Cardiac septum (tissue), 1 donor: Measurements from ENCODE around the gene NT5C3A. TPM values are rescaled to one million over a fixed set of nuclear protein-coding genes. Genes with fewer than 3 reads are reported as not detected.
"Not testable (repeated sequence)": the region's sequence is repeated elsewhere in the genome, so short reads cannot be mapped to it uniquely, and the experiment has no call there.

ENCODE experiments used
- DNase-seq: peaks from one replicate; pipeline ENCODE4 v3.0.0-alpha.2; 2020; ENCODE audit warnings: low spot score
- intact Hi-C: fragments of 100-400 bp; cut with DNase I; formaldehyde crosslinking; loops from one replicate; pipeline ENCODE4 v1.14.0; 2022
- total RNA-seq: library from RNA; stranded (reverse); fragmentation: NEBNext Ultra II Directional; extraction: Animal tissue kit (Norgen Biotek cat#: 25700); gene quantifications from one replicate; pipeline ENCODE4 v1.2.1, GENCODE V29; 2021
- donor health status: DM: no; HTN: no; CAD: no.

The NT5C3A gene
- total RNA-seq, 1 donor from 2014 or later = 21.7 TPM

DNA sequence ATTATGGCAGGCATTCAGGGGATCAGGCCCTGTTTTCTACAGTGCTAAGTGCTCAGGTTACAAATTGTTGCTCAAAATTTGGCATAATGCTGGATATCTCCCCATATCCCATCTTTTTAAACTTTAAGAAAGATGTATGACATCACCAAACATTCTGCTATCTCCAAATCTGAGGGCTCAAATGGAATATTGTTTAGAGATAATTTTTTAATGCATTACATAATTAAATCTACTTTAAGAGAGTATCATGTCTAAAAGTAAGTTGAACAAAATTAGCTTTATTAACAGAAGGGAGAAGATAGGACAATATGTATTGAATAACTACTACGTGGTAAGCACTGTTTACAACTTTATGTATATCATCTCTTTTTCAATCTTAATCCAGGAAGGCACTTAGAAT lies 13.9 kb downstream of the NT5C3A start:
- intact Hi-C loops = loop anchor here (10.0 kb wide), 1 partner anchor 56 kb away; the partner anchor contains the start of gene RP9
- no peak for DNase-seq

DNA sequence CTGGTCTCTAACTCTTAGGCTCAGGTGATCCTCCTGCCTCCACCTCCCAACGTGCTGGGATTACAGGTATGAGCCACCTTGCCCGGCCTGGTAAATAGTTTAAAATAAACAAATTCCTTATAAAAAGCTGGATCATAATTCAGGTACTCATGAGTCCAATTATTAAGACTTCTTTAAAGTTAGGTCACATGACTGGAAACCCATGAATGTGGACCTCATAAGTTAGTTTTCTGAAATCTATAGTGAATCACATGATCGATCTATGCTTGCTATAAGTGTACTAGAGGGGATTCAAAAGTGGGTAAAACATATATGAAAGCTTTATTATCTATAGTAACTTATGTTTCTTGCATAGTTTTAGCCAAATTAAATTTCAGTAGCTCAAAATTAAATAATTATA lies 14.3 kb downstream of the NT5C3A start:
- intact Hi-C loops = loop anchor here (10.0 kb wide), 1 partner anchor 57 kb away; the partner anchor contains the start of gene RP9
- DNase-seq = no peak

DNA sequence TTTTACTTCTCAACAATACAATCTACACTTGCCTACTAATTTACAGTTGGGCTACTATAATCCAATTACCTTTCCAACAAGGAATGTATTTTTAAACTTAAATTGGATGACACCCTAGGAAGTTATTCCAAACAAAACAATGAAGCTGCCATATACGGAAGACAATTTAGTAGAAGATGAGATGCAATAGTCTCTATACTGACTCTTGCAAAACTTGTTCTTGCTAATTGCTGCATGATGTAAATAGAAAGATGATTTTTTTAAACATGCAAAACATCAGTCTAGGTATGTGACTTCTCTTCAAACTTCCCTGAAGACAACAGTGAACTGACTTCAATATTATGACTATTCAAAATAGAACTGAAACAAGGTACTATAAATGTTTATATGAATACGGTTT lies 17.6 kb downstream of the NT5C3A start:
- no peak for DNase-seq
- intact Hi-C loops = loop anchor here (5.0 to 10.0 kb wide), 2 partner anchors 60 to 88 kb away; partner anchors contain the start of genes FKBP9 and RP9

DNA sequence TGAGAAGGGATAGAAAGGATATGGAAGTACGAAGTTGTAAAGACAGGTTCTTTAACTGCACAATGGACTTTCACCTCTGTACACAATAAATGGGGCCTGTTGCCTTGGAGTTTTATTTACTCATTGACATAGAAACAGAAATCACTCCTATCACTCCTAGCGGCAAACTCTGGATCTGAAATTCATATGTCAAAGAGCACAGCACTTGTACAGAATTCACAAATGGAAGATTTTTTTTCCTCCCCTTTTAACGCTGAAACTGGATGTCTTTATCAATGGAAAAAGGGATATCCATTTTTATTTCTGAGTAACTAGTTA lies 18.2 kb downstream of the NT5C3A start:
- no peak for DNase-seq
- intact Hi-C loops = loop anchor here (5.0 to 10.0 kb wide), 2 partner anchors 60 to 87 kb away; partner anchors contain the start of genes FKBP9 and RP9

DNA sequence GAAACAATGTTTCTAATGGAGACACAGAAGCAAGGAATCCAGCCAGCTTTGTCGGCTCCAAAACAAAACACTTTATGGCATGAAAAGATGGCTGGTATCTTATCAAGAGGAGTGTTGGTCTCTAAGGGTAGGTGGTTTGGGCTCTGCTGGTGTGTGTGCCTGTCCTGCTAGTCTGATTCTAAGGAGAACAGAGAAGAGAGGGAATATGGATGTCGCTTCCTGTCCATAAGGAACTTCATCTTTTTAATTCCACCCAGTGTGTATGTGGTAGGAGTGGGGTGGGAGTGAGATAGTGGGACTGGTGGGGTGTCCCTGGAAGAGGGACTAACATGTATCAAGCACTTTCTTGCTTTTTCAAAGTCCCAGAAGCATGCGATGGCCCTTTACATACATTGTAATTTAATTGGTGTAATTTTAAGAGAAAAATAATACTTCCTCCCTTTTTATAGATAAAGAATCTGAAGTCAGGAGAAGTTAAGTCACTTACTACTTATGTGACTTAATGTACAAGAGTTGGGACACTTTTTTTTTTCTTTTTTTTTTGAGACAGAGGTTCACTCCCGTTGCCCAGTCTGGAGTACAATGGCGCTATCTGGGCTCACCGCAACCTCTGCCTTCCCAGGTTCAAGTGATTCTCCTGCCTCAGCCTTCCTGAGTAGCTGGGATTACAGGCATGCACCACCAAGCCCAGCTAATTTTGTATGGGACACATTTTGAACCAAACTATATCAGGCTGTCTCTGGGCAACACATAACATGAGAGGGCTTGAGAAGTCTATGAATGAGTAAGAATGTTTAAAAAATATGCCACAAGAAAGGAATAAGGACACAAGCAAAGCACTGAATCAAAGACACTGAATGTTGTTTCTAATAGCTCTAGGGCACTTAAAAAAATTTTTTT lies 18.8 kb downstream of the NT5C3A start:
- DNase-seq = no peak
- intact Hi-C loops = loop anchor here (5.0 to 10.0 kb wide), 2 partner anchors 61 to 86 kb away; partner anchors contain the start of genes FKBP9 and RP9

DNA sequence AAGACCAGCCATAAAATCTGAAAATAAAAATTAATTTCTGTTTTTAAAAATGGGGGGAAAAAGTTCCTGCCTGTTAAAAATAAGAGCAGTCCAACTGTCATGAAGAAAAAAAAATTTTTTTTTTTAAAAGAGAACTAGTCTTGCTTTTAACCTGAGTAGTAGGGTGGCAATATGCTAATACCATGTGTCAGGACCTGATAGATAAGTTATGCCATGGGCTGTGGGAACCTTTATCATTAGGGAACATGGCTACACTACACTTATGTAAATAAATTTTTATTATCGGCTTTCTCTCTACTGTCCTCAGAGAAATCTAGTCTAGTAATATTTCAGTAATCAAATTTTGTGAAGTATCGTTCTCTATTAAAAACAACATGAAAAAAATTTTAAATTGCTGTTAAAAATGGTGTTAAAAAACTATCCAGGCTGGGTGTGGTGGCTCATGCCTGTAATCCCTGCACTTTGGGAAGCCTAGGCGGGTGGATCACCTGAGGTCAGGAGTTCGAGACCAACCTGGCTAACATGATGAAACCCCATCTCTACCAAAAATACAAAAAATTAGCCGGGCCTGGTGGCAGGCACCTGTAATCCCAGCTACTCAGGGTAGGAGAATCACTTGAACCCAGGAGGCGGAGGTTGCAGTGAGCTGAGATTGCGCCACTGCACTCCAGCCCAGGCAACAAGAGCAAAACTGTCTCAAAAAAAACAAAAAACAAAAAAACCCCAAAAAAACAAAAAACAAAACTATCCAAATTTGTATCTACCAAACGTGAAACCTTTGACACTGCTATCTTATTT lies 20.7 kb downstream of the NT5C3A start:
- intact Hi-C loops = loop anchor here (5.0 to 10.0 kb wide), 2 partner anchors 63 to 85 kb away; partner anchors contain the start of genes FKBP9 and RP9

DNA sequence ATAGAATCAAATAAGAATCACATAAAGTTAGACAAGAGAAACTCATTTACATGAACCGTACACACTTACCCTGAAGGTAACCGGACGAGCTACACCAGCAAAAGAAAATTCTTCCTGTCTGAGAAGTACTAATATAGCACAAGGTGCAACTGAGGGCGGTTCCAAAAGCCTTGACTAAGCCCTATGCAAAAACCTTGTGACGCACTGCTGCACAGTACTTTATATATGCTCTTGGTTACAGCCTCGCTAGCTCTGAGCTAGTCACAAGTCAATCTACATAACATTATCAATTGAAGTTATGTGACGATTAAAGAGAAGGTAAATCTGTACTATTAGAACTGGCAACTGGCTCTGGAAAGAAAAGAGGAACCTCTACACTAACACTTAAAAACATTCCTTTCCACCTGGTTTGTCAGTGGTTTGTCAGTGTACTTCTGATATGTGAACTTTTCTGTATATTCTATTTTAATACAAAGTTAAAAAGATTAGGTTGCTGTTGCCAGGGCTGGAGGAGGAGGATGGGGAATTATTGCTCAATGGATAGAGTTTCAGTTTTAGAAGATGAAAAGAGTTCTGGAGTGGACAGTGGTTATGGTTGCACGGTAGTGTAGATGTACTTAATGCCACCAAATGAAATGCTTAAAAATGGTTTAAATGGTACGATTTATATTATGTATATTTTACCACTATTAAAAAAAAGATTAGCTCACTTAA lies 21.6 kb downstream of the NT5C3A start:
- intact Hi-C loops = loop anchor here (5.0 to 10.0 kb wide), 2 partner anchors 64 to 84 kb away; partner anchors contain the start of genes FKBP9 and RP9
- DNase-seq = no peak

More for the DNA sequence above, 20.7 kb downstream of the NT5C3A start:
- DNase-seq = no peak

DNA sequence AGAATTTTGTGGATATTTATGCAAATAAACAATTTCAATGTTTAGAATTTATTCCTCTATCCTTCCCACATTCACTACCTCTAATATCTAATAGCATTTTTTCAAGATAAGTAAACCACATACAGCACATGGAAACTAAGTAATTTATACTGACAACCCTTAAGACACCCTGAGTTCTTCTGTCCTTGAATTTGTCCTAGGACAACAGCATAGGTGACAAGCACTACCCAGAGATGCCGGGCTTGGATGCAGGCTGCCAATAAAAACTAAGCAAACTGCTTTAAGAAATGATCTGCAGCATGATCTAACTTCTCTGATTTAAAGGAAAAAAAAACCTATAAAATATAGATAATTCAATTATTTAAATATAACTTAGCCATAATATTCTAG lies 22.7 kb downstream of the NT5C3A start:
- intact Hi-C loops = loop anchor here (5.0 to 10.0 kb wide), 2 partner anchors 65 to 83 kb away; partner anchors contain the start of genes FKBP9 and RP9
- DNase-seq = no peak

DNA sequence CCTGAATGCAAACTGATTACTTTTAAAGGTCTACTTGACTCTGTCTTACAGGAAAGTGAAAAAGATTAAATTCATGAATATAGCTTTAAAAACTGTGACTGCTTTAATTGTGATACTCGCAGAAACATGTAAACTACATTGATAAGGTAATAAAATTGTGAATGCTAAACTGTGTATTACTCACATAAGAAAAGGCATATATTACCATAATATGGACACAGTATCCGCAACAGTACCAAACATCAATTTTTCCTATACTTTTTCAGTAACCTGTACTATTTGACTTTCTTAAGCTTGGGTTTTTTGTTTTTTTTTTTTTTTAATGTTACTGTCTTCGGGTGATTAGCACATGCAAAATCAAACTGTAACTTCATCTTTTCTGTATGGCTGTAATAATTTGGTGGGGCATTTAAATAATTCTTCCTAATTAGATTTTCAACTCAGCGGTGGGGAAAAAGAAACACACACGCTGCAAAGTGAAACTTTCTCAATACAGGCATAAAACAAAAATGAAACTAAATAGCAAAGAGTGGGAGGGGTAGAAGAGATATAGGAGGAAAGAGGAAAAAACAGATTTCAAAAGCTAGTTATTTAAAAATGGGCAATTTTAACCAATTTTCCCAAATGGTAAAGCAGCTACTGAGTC lies 23.2 kb downstream of the NT5C3A start:
- intact Hi-C loops = no loop called here

DNA sequence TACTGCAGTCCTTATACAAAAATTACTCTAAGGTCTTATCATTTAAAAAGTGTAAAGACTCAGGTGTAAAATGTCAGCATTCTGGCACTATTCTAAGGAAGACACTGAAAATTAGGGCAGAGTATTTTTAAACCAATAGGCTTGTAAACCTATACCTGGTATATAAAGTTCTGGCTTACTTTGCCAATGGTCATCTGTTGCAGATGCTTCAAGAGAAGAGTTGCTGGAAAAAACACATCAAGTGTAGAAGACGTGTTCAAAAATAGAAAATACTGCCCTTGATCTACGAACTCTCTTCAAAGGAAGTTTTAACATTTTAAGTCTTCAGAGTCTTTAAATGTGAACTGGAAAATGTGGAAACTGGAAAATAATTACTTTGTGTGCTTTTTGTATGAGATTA lies 23.9 kb downstream of the NT5C3A start:
- no peak for DNase-seq
- intact Hi-C loops = no loop called here

More for the DNA sequence above, 23.2 kb downstream of the NT5C3A start:
- DNase-seq = no peak

DNA sequence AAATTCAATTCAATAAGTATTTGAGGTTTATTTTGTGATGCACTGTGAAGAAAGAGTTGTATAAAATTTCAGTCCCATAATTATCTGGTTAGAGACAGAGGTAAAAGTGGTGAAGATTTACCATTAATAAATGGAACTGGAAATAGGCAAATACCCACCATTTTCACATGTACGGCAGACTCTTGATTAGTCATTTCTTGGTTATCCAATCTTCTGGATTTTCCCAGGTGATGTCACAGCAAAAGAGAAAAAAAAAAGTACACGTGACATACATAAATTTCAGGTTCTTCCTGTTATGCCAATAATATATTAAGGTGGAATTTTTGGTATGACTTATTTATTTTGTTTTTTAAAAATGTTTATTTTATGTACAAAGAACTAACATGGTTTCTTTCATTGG lies 26.8 kb downstream of the NT5C3A start:
- intact Hi-C loops = no loop called here
- DNase-seq = no peak

DNA sequence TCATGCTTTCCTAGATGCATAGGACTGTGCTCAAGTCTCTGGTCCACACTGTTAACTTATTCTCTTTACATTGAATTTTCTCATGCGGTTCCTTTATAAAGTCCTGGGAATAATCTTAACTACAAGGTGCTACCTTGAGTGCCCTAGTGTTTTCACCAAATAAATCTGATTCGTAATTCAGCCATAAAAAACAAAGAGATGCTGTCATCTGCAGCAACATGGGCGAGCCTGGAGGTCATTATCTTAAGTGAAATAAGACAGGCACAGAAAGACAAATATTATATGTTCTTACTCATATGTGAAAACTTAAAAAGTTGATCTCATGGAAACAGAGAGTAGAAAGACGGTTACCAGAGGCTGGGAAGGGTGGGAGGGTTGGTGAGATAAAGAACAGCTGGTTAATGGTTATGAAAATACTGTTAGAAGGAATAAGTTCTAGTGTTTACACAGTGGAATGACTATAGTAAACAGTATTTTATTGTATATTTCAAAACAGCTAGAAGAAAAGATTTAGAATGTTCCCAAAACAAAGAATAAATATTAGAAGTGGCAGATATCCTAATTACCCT lies 38.3 kb downstream of the NT5C3A start:
- no peak for DNase-seq
- intact Hi-C loops = no loop called here

DNA sequence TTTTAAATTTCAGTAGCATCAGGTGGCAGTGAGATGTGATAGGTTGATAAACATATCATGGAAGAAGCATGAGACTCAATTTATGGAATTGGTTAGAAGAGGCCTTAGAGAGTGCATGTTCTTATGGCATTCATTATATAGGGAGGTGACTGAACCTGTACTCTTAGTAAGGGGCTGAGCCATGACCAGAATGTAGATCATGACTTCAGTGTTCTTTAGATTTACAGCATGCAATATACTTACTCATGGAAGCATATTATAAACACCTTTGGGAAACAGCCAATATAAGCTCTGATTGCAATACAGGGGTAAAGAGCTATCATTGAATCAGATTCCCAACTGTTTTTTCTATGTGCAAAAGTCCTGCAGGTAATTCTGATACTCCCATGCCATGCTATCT lies 50.2 kb downstream of the NT5C3A start:
- no peak for DNase-seq
- intact Hi-C loops = no loop called here

DNA sequence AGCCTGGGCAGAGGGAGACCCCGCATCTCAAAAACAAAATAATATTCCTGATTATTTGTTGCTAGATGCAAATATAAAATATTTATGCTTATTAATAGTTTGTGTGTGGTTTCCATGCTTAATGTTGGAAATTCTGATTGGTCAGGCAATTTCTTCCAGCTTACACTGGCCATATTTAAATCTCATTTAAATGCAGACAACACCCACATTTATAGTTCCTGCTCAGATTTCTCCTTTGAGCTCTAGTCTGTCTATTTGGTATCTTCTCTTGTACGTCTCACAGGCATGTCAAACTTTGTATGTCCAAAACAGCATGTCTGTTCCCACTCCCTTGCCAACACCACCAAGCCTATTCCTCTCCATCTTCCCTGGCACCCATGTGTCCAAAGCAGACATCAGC lies 52.8 kb downstream of the NT5C3A start:
- intact Hi-C loops = no loop called here
- no peak for DNase-seq

DNA sequence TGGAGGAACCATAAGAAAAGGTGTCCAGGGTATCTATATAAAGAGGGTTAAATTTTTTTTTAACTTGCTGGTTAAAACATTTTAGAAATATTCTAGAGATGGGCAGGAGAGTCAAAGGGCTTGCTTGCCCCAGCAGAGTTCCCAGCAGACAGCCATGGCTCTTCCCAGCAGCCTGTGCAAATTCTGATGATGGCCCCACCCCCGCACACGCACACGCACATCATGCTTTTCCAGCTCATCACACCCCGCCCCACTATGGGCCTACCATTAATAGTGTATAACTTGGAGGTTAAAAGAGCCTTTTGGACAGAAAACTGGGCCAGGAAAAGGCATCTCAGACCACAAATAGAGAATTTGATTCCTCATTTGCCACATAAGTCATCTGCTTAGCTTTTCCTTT lies 56.9 kb downstream of the NT5C3A start:
- intact Hi-C loops, DNase-seq: not testable (repeated sequence)

DNA sequence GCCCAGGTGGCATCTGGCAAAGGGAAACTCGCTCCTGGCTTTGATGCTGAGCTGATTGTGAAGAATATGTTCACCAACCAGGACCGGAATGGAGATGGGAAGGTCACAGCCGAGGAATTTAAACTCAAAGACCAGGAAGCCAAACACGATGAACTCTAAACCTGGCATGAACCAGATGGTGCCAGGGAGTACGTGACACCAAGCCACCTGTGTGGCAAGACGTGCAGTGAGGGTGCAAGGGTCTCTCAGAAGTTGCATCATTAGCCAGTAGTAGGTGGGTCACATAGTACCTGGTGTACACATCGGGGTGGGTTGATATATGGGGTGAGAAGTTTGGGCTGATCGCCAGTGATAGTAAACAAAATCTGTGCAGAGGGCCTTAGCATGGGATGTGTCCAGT lies 57.4 kb downstream of the NT5C3A start:
- DNase-seq, intact Hi-C loops: not testable (repeated sequence)

DNA sequence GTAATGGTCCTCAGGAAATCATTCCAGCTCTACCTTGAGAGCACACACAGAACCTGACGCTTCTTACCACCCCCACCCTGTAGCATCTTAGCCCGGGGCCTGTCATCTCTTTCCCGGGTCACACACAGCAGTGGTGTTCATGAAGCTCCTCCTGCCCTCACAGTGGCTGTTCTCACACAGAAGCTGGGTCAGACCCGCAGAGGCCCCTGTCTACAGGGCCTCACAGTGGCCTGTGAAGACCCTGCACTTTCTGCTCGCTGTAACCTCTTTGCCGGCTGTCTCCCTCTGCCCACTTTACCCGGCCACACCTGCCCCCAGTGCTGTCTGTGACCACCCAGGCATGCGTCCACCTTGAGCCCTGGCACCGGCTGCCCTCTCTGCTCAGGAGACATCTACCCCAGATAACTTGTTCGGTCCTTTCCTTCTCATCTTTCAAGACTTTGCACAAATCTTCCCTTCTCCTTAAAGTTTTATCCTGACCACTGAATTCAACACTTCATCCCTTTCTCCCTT lies 58.4 kb downstream of the NT5C3A start:
- intact Hi-C loops = not testable (repeated sequence)

DNA sequence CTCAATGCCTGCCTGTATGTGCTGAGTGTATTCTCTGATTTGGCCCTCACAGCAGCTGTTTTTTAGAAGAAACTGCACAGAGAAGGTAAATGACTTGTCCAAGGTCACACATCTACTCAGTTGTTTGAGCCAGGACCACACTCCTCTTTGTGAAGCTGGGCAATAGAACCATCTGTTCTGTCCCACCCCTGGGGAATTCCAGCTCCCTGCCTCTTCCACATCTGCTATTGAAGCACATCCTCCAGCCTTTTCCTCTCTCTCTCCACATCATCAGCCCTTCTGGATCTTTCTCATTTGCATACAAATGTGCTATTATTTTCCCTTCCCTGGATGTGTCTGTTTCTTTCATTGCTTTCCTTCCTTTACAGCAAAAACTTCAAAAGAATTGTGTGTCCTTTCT lies 59.5 kb downstream of the NT5C3A start:
- DNase-seq, intact Hi-C loops: not testable (repeated sequence)

More for the DNA sequence above, 58.4 kb downstream of the NT5C3A start:
- not testable (repeated sequence) for DNase-seq
